ENCODE results near the gene EGFLAM. TPM values are rescaled to one million over a fixed set of nuclear protein-coding genes. Genes with fewer than 3 reads are reported as not detected.

The EGFLAM gene
- total and polyA plus RNA-seq, 2 donors (not counting 3 experiments of a cell fraction or from before 2014, with no cell fraction given), result 1.2 to 2.7 TPM

DNA sequence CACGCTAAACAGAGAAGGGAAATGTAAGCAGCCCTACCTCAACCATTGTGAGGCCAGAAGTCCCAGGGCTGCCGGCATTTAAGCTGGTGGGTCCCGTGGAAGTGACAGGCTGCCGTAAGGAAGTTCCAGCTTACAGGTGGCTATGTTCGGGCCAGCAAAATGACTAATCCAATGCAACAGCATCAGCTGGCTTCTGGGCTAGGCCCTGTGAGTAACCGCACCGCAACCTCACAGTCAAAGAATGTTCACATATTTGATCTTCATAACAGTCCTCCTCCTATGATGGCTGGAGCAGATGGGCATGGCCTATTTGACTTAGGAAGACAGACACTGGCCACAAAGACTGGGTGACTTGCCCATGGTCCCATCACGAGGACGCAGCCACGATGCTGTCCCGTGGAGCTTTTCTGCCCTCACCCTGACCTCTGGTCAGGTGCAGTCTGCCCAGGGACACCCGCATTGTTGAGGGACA is 209.9 kb downstream of the EGFLAM start:
- Histone ChIP-seq H3K36me3 (ENCODE audit: control insufficient read depth in 2 of 2, extremely low read depth in 1 of 2, insufficient read depth in 2 of 2, low read length in 2 of 2) (no peaks in the 10 kb centered on the region), H3K27ac (ENCODE audit: insufficient read depth, low read depth, low read length) (peak overlapping the region; percentile 90), H3K4me2 (ENCODE audit: insufficient read depth, low read length) (peak overlapping the region; percentile 46), H3K9ac (replicated peaks; ENCODE audit: extremely low read depth, insufficient read depth, low read length) (peak overlapping the region; percentile 61), H3K4me3 (replicated peaks in 1 of 3; ENCODE audit: insufficient read depth in 1 of 3, low read depth in 1 of 3, low read length in 3 of 3) (peak overlapping the region in 1 of 3 experiments; percentile 10), H3K27me3 (ENCODE audit: control insufficient read depth in 2 of 2, insufficient read depth in 2 of 2, low read length in 2 of 2) (no peaks in the 10 kb centered on the region), H2AFZ (ENCODE audit: low read depth, low read length) (peak overlapping the region; percentile 66), H3K9me3 (replicated peaks; ENCODE audit: control insufficient read depth, insufficient read depth, low read length) (no peaks in the 10 kb centered on the region), H3K9me1 (replicated peaks; ENCODE audit: control insufficient read depth, extremely low read depth, insufficient read depth, low read length) (no peaks in the 10 kb centered on the region), H3K4me1 (ENCODE audit: control insufficient read depth, extremely low read depth, insufficient read depth, low read length) (peaks cover 54% of the 10 kb centered on the region), H4K20me1 (replicated peaks; ENCODE audit: control insufficient read depth, extremely low read depth, insufficient read depth, low read length) (no peaks in the 10 kb centered on the region), H3K79me2 (ENCODE audit: control insufficient read depth, insufficient read depth, low read length) (no peaks in the 10 kb centered on the region)
- dilution Hi-C loops (cut with MboI; ENCODE audit: extremely low pct_ligation_motif_present, low sequenced_read_pairs), result no loop called here
- ChIA-PET CTCF (interaction anchor here (1.0 to 9.2 kb wide), 13 partner anchors 11 to 342 kb away, joined by 3 to 163 read pairs (median 5); no protein-coding TSS in a partner anchor), POLR2A (interaction anchor here (0.9 kb wide), 1 partner anchor 314 kb away, joined by 4 read pairs; no protein-coding TSS in a partner anchor)
- TF ChIP-seq POLR2A (IDR thresholded peaks at IDR 0.05; ENCODE audit: low read depth, low read length) (peak; percentile 16), POLR2AphosphoS5 (IDR thresholded peaks at IDR 0.05; ENCODE audit: insufficient read depth, low read depth, low read length) (peak; percentile 41), FOS (IDR thresholded peaks at IDR 0.05; ENCODE audit: borderline replicate concordance, insufficient read depth, low read length) (peak; percentile 75), EZH2 (IDR thresholded peaks at IDR 0.05; ENCODE audit: borderline replicate concordance, low read depth, low read length, severe bottlenecking) (no peak), MYC (IDR thresholded peaks at IDR 0.05; ENCODE audit: low read depth, low read length) (no peak), JUN (IDR thresholded peaks at IDR 0.05; ENCODE audit: borderline replicate concordance, insufficient read depth, insufficient read length, low read depth) (peak; percentile 56), GATA2 (IDR thresholded peaks at IDR 0.05; ENCODE audit: insufficient read depth, insufficient read length, low read depth, low read length) (no peak)
- TF ChIP-seq, protein P1, sequence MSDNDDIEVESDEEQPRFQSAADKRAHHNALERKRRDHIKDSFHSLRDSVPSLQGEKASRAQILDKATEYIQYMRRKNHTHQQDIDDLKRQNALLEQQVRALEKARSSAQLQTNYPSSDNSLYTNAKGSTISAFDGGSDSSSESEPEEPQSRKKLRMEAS (IDR thresholded peaks at IDR 0.05; ENCODE audit: insufficient read depth, insufficient read length), result no peak
- TF ChIP-seq, protein P2, sequence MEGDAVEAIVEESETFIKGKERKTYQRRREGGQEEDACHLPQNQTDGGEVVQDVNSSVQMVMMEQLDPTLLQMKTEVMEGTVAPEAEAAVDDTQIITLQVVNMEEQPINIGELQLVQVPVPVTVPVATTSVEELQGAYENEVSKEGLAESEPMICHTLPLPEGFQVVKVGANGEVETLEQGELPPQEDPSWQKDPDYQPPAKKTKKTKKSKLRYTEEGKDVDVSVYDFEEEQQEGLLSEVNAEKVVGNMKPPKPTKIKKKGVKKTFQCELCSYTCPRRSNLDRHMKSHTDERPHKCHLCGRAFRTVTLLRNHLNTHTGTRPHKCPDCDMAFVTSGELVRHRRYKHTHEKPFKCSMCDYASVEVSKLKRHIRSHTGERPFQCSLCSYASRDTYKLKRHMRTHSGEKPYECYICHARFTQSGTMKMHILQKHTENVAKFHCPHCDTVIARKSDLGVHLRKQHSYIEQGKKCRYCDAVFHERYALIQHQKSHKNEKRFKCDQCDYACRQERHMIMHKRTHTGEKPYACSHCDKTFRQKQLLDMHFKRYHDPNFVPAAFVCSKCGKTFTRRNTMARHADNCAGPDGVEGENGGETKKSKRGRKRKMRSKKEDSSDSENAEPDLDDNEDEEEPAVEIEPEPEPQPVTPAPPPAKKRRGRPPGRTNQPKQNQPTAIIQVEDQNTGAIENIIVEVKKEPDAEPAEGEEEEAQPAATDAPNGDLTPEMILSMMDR (IDR thresholded peaks at IDR 0.05; ENCODE audit: extremely low read depth in 1 of 2, insufficient read depth in 1 of 2, low read depth in 1 of 2, low read length in 2 of 2), result no peak
- DNase-seq (ENCODE audit: low read depth, low spot score) (peak; percentile 83), FAIRE-seq (peak; percentile 92)
- BruUV-seq (replicated peaks), result no TSS peak
- intact Hi-C loops (cut with micrococcal nuclease), result no loop called here
